Measurements from ENCODE around the gene PROK2.

Gene PROK2

GRCh38 chr3:71821116-71821515 is 36.2 kb upstream of the PROK2 start:
- no peak overlapping the region for H2AFZ ChIP-seq (ENCODE audit: low read depth, low read length, severe bottlenecking)
- no peaks in the 10 kb centered on the region for H4K20me1 ChIP-seq (ENCODE audit: low read depth, low read length)
- no peaks in the 10 kb centered on the region for H3F3A ChIP-seq (ENCODE audit: insufficient read depth)
- no peak overlapping the region for H3K27ac ChIP-seq (ENCODE audit: low read depth, low read length)
- H3K27me3 ChIP-seq (ENCODE audit: low read length): no peaks in the 10 kb centered on the region
- no peak for TF ChIP-seq EZH2phosphoT487 (conservative IDR thresholded peaks at IDR 0.05; ENCODE audit: low read length)
- TF ChIP-seq, protein P1, sequence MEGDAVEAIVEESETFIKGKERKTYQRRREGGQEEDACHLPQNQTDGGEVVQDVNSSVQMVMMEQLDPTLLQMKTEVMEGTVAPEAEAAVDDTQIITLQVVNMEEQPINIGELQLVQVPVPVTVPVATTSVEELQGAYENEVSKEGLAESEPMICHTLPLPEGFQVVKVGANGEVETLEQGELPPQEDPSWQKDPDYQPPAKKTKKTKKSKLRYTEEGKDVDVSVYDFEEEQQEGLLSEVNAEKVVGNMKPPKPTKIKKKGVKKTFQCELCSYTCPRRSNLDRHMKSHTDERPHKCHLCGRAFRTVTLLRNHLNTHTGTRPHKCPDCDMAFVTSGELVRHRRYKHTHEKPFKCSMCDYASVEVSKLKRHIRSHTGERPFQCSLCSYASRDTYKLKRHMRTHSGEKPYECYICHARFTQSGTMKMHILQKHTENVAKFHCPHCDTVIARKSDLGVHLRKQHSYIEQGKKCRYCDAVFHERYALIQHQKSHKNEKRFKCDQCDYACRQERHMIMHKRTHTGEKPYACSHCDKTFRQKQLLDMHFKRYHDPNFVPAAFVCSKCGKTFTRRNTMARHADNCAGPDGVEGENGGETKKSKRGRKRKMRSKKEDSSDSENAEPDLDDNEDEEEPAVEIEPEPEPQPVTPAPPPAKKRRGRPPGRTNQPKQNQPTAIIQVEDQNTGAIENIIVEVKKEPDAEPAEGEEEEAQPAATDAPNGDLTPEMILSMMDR (IDR thresholded peaks at IDR 0.05; ENCODE audit: insufficient read depth, low read length, poor library complexity, severe bottlenecking): no peak
- H3K9ac ChIP-seq (ENCODE audit: low read length): no peak overlapping the region
- H3K4me2 ChIP-seq (ENCODE audit: low read depth, low read length, poor library complexity, severe bottlenecking): no peak overlapping the region
- no peaks in the 10 kb centered on the region for H3K9me2 ChIP-seq (replicated peaks; ENCODE audit: insufficient read depth, low read length)
- no peaks in the 10 kb centered on the region for H3K9me3 ChIP-seq (ENCODE audit: insufficient read depth, low read length)
- no peak overlapping the region for H3K4me3 ChIP-seq (ENCODE audit: insufficient read depth, low read length, poor library complexity, severe bottlenecking)
- no peaks in the 10 kb centered on the region for H3K36me3 ChIP-seq (ENCODE audit: low read length)
- H3K79me2 ChIP-seq (ENCODE audit: insufficient read depth, low read length): no peaks in the 10 kb centered on the region

- H3K36me3 ChIP-seq (ENCODE audit: low read length): no peaks in the 10 kb centered on the region
- TF ChIP-seq EZH2phosphoT487 (conservative IDR thresholded peaks at IDR 0.05; ENCODE audit: low read length): no peak
- TF ChIP-seq, protein P1 (IDR thresholded peaks at IDR 0.05; ENCODE audit: insufficient read depth, low read length, poor library complexity, severe bottlenecking): no peak
- no peaks in the 10 kb centered on the region for H4K20me1 ChIP-seq (ENCODE audit: low read depth, low read length)
- no peak overlapping the region for H3K4me3 ChIP-seq (ENCODE audit: insufficient read depth, low read length, poor library complexity, severe bottlenecking)
- no peaks in the 10 kb centered on the region for H3K27me3 ChIP-seq (ENCODE audit: low read length)
- H3K27ac ChIP-seq (ENCODE audit: low read depth, low read length): no peak overlapping the region
- H3K4me2 ChIP-seq (ENCODE audit: low read depth, low read length, poor library complexity, severe bottlenecking): no peak overlapping the region
- no peaks in the 10 kb centered on the region for H3F3A ChIP-seq (ENCODE audit: insufficient read depth)
- H2AFZ ChIP-seq (ENCODE audit: low read depth, low read length, severe bottlenecking): no peak overlapping the region
- H3K79me2 ChIP-seq (ENCODE audit: insufficient read depth, low read length): no peaks in the 10 kb centered on the region
- no peaks in the 10 kb centered on the region for H3K9me3 ChIP-seq (ENCODE audit: insufficient read depth, low read length)
- no peak overlapping the region for H3K9ac ChIP-seq (ENCODE audit: low read length)
- H3K9me2 ChIP-seq (replicated peaks; ENCODE audit: insufficient read depth, low read length): no peaks in the 10 kb centered on the region
These were observed 32.3 kb upstream of the PROK2 start for GRCh38 chr3:71817262-71817661.

- no peaks in the 10 kb centered on the region for H3K79me2 ChIP-seq (ENCODE audit: insufficient read depth, low read length)
- no peaks in the 10 kb centered on the region for H3K9me3 ChIP-seq (ENCODE audit: insufficient read depth, low read length)
- no peak for TF ChIP-seq EZH2phosphoT487 (conservative IDR thresholded peaks at IDR 0.05; ENCODE audit: low read length)
- TF ChIP-seq, protein P1 (IDR thresholded peaks at IDR 0.05; ENCODE audit: insufficient read depth, low read length, poor library complexity, severe bottlenecking): no peak
- no peaks in the 10 kb centered on the region for H4K20me1 ChIP-seq (ENCODE audit: low read depth, low read length)
- no peak overlapping the region for H3K9ac ChIP-seq (ENCODE audit: low read length)
- no peak overlapping the region for H2AFZ ChIP-seq (ENCODE audit: low read depth, low read length, severe bottlenecking)
- no peak overlapping the region for H3K4me3 ChIP-seq (ENCODE audit: insufficient read depth, low read length, poor library complexity, severe bottlenecking)
- H3K27ac ChIP-seq (ENCODE audit: low read depth, low read length): no peak overlapping the region
- H3K9me2 ChIP-seq (replicated peaks; ENCODE audit: insufficient read depth, low read length): no peaks in the 10 kb centered on the region
- no peak overlapping the region for H3K4me2 ChIP-seq (ENCODE audit: low read depth, low read length, poor library complexity, severe bottlenecking)
- no peaks in the 10 kb centered on the region for H3K27me3 ChIP-seq (ENCODE audit: low read length)
- no peaks in the 10 kb centered on the region for H3K36me3 ChIP-seq (ENCODE audit: low read length)
- no peaks in the 10 kb centered on the region for H3F3A ChIP-seq (ENCODE audit: insufficient read depth)
These were observed 31.8 kb upstream of the PROK2 start for GRCh38 chr3:71816767-71817156.
